ENCODE data around the gene PCNX4. TPM values are rescaled to one million over a fixed set of nuclear protein-coding genes. Genes with fewer than 3 reads are reported as not detected.

Gene PCNX4
- total RNA-seq, 2 experiments from 2014 or later, result 27.0 to 27.6 TPM

Other genes with a start within 250 kb of the PCNX4 start
- gene RTN1, start 221.1 kb upstream of the PCNX4 start, total RNA-seq, result not detected
- gene LRRC9, start 171.8 kb upstream of the PCNX4 start, total RNA-seq, result not detected
- gene DHRS7, start 73.5 kb downstream of the PCNX4 start, total RNA-seq, result 10 to 100 TPM; 27.9 to 46.3 TPM
- 10 to 100 TPM; 30.4 to 41.5 TPM for gene PPM1A, start 157.3 kb downstream of the PCNX4 start, total RNA-seq

Data from activated CD4-positive, alpha-beta T cell treated with anti-CD3 and anti-CD28 coated beads for 36 hours (primary cell).